ENCODE data around the gene EPN2.
A peak's percentile ranks its signal among the peaks of the same experiment; 100 is the strongest.

EPN2 gene

GRCh38 chr17:19305761-19306159 is 68.6 kb downstream of the EPN2 start:
- Histone ChIP-seq H2AFZ (ENCODE audit: low read depth, low read length, severe bottlenecking) (no peak overlapping the region), H3K27ac (ENCODE audit: low read depth, low read length) (peak overlapping the region; percentile 62), H3F3A (ENCODE audit: insufficient read depth) (peaks cover 10% of the 10 kb centered on the region), H3K9ac (ENCODE audit: low read length) (peak overlapping the region; percentile 3; the same call in 1 of the 2 replicates), H3K36me3 (ENCODE audit: low read length) (no peaks in the 10 kb centered on the region), H3K4me2 (ENCODE audit: low read depth, low read length, poor library complexity, severe bottlenecking) (peak overlapping the region; percentile 35), H3K27me3 (ENCODE audit: low read length) (no peaks in the 10 kb centered on the region), H3K4me3 (ENCODE audit: insufficient read depth, low read length, poor library complexity, severe bottlenecking) (no peak overlapping the region), H3K9me2 (replicated peaks; ENCODE audit: insufficient read depth, low read length) (no peaks in the 10 kb centered on the region), H4K20me1 (ENCODE audit: low read depth, low read length) (no peaks in the 10 kb centered on the region), H3K79me2 (ENCODE audit: insufficient read depth, low read length) (no peaks in the 10 kb centered on the region), H3K9me3 (ENCODE audit: insufficient read depth, low read length) (no peaks in the 10 kb centered on the region)
- no peak for TF ChIP-seq EZH2phosphoT487 (conservative IDR thresholded peaks at IDR 0.05; ENCODE audit: low read length)
- no peak for TF ChIP-seq CTCF (IDR thresholded peaks at IDR 0.05; ENCODE audit: insufficient read depth, low read length, poor library complexity, severe bottlenecking)

- H3K36me3 ChIP-seq (ENCODE audit: low read length) = no peaks in the 10 kb centered on the region
- H3K9me3 ChIP-seq (ENCODE audit: insufficient read depth, low read length) = no peaks in the 10 kb centered on the region
- H4K20me1 ChIP-seq (ENCODE audit: low read depth, low read length) = no peaks in the 10 kb centered on the region
- peak overlapping the region; percentile 8 for H3K4me3 ChIP-seq (ENCODE audit: insufficient read depth, low read length, poor library complexity, severe bottlenecking)
- H3K27ac ChIP-seq (ENCODE audit: low read depth, low read length) = peak overlapping the region; percentile 62
- peaks cover 10% of the 10 kb centered on the region for H3F3A ChIP-seq (ENCODE audit: insufficient read depth)
- TF ChIP-seq CTCF (IDR thresholded peaks at IDR 0.05; ENCODE audit: insufficient read depth, low read length, poor library complexity, severe bottlenecking) (no peak), EZH2phosphoT487 (conservative IDR thresholded peaks at IDR 0.05; ENCODE audit: low read length) (no peak)
- peak overlapping the region; percentile 3; the same call in 1 of the 2 replicates for H3K9ac ChIP-seq (ENCODE audit: low read length)
- no peaks in the 10 kb centered on the region for H3K27me3 ChIP-seq (ENCODE audit: low read length)
- H3K4me2 ChIP-seq (ENCODE audit: low read depth, low read length, poor library complexity, severe bottlenecking) = peak overlapping the region; percentile 43
- H3K79me2 ChIP-seq (ENCODE audit: insufficient read depth, low read length) = no peaks in the 10 kb centered on the region
- no peaks in the 10 kb centered on the region for H3K9me2 ChIP-seq (replicated peaks; ENCODE audit: insufficient read depth, low read length)
- no peak overlapping the region for H2AFZ ChIP-seq (ENCODE audit: low read depth, low read length, severe bottlenecking)
Measured at GRCh38 chr17:19306160-19307111, 69.3 kb downstream of the EPN2 start.

- no peak overlapping the region for H3K4me3 ChIP-seq (ENCODE audit: insufficient read depth, low read length, poor library complexity, severe bottlenecking)
- H3K9ac ChIP-seq (ENCODE audit: low read length) = no peak overlapping the region
- TF ChIP-seq EZH2phosphoT487 (conservative IDR thresholded peaks at IDR 0.05; ENCODE audit: low read length) (no peak), CTCF (IDR thresholded peaks at IDR 0.05; ENCODE audit: insufficient read depth, low read length, poor library complexity, severe bottlenecking) (no peak)
- H3K27ac ChIP-seq (ENCODE audit: low read depth, low read length) = no peak overlapping the region
- no peaks in the 10 kb centered on the region for H3K9me3 ChIP-seq (ENCODE audit: insufficient read depth, low read length)
- H3K79me2 ChIP-seq (ENCODE audit: insufficient read depth, low read length) = no peaks in the 10 kb centered on the region
- no peaks in the 10 kb centered on the region for H3K27me3 ChIP-seq (ENCODE audit: low read length)
- H2AFZ ChIP-seq (ENCODE audit: low read depth, low read length, severe bottlenecking) = no peak overlapping the region
- no peaks in the 10 kb centered on the region for H4K20me1 ChIP-seq (ENCODE audit: low read depth, low read length)
- no peak overlapping the region for H3K4me2 ChIP-seq (ENCODE audit: low read depth, low read length, poor library complexity, severe bottlenecking)
- no peaks in the 10 kb centered on the region for H3K9me2 ChIP-seq (replicated peaks; ENCODE audit: insufficient read depth, low read length)
- H3K36me3 ChIP-seq (ENCODE audit: low read length) = no peaks in the 10 kb centered on the region
- peaks cover 10% of the 10 kb centered on the region for H3F3A ChIP-seq (ENCODE audit: insufficient read depth)
Measured at GRCh38 chr17:19307521-19307920, 70.4 kb downstream of the EPN2 start.

Data from SU-DHL-6 (cell line).